Calu3 (cell line): ENCODE results near the gene FHIT. TPM values are rescaled to one million over a fixed set of nuclear protein-coding genes. Genes with fewer than 3 reads are reported as not detected.

Experiments used
- BruUV-seq: library from RNA; stranded (reverse); fragments of 400-500 nt; replicated peaks from 2 replicates; lab custom pipeline; 2021; lab: Mats Ljungman, UMichigan
- CTCF ChIA-PET: fragments of 300-600 bp; sonication (Branson Sonifier 250); formaldehyde crosslinking; loops from one replicate; lab custom pipeline; 2022; ENCODE audit warnings: antibody characterized with exemption; lab: Charles Lee
- DNase-seq: peaks from one replicate; pipeline ENCODE4 v3.0.0; 2022
- H3K27ac Mint-ChIP-seq: one replicate; pipeline ENCODE4 v1.8.0; 2022; ENCODE audit warnings: mixed read lengths; ENCODE audit not compliant: unreplicated experiment
- H3K27me3 Mint-ChIP-seq: one replicate; pipeline ENCODE4 v1.8.0; 2022; ENCODE audit warnings: mixed read lengths; ENCODE audit not compliant: unreplicated experiment
- H3K36me3 Mint-ChIP-seq: one replicate; pipeline ENCODE4 v1.8.0; 2022; ENCODE audit warnings: mild to moderate bottlenecking, moderate library complexity, mixed read lengths; ENCODE audit not compliant: insufficient read depth, unreplicated experiment
- H3K4me1 Mint-ChIP-seq: one replicate; pipeline ENCODE4 v1.8.0; 2022; ENCODE audit warnings: mild to moderate bottlenecking, low read depth, mixed read lengths; ENCODE audit not compliant: unreplicated experiment
- H3K4me3 Mint-ChIP-seq: one replicate; pipeline ENCODE4 v1.8.0; 2022; ENCODE audit warnings: mild to moderate bottlenecking, low read depth, moderate library complexity, mixed read lengths; ENCODE audit not compliant: unreplicated experiment
- H3K9me3 Mint-ChIP-seq: one replicate; pipeline ENCODE4 v1.8.0; 2022; ENCODE audit warnings: low read depth, mixed read lengths; ENCODE audit not compliant: unreplicated experiment
- CTCF ChIP-seq: fragments of 200-600 bp; IDR thresholded peaks from one replicate; pipeline ENCODE4 v1.8.0; 2022; ENCODE audit warnings: antibody characterized with exemption; ENCODE audit not compliant: unreplicated experiment
- intact Hi-C: fragments of 100-400 bp; cut with micrococcal nuclease; formaldehyde crosslinking; loops from one replicate; pipeline ENCODE4 v1.10.0; 2022; ENCODE audit not compliant: unreplicated experiment
- total RNA-seq: library from RNA; stranded (reverse); gene quantifications from 2 replicates; pipeline ENCODE4 v1.2.3, GENCODE V29; 2022

Gene FHIT
- total RNA-seq, 1 experiment from 2014 or later = 6.2 TPM

- no peak overlapping the region for H3K27ac Mint-ChIP-seq
- no TSS peak for BruUV-seq
- CTCF ChIA-PET = no interaction called here
- H3K27me3 Mint-ChIP-seq = no peaks in the 10 kb centered on the region
- H3K4me3 Mint-ChIP-seq = no peak overlapping the region
- no peak for DNase-seq
- H3K36me3 Mint-ChIP-seq = no peaks in the 10 kb centered on the region
- H3K4me1 Mint-ChIP-seq = no peaks in the 10 kb centered on the region
- intact Hi-C loops = no loop called here
- H3K9me3 Mint-ChIP-seq = peaks cover 5% of the 10 kb centered on the region
- no peak for TF ChIP-seq CTCF
These were observed 1461.0 kb downstream of the FHIT start for GRCh38 chr3:59790241-59790640.

- no peaks in the 10 kb centered on the region for H3K36me3 Mint-ChIP-seq
- peaks cover 8% of the 10 kb centered on the region for H3K9me3 Mint-ChIP-seq
- no TSS peak for BruUV-seq
- CTCF ChIA-PET = no interaction called here
- no peaks in the 10 kb centered on the region for H3K4me1 Mint-ChIP-seq
- DNase-seq = no peak
- no peak overlapping the region for H3K4me3 Mint-ChIP-seq
- H3K27ac Mint-ChIP-seq = no peak overlapping the region
- H3K27me3 Mint-ChIP-seq = no peaks in the 10 kb centered on the region
- no peak for TF ChIP-seq CTCF
- intact Hi-C loops = no loop called here
These were observed 1462.5 kb downstream of the FHIT start for GRCh38 chr3:59788801-59789200.

DNA sequence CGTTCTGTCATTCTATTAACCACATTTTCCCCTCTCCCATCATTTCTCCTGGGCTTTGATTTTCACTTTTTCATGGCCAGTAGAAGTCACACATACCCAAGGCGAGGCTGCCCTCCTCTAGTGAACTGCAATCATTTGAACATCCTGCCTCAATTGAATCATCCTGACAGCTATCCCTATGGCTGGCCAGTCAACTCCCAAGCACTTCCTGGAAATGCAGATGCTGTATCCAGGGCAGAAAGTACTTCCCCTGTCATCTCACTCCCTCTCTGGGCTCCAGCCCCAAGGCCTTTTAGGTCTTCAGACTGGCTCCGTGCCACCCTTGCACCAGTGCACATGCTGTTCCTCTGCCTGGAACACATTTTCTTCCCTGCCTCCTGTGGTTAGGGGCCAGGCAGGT, 1463.1 kb downstream of the FHIT start:
- no peak for DNase-seq
- intact Hi-C loops = no loop called here
- no TSS peak for BruUV-seq
- Mint-ChIP-seq H3K4me1 (no peaks in the 10 kb centered on the region), H3K4me3 (no peak overlapping the region), H3K27me3 (no peaks in the 10 kb centered on the region), H3K9me3 (peaks cover 8% of the 10 kb centered on the region), H3K27ac (no peak overlapping the region), H3K36me3 (no peaks in the 10 kb centered on the region)
- TF ChIP-seq CTCF = no peak
- CTCF ChIA-PET = no interaction called here

GRCh38 chr3:59786374-59786773, 1464.9 kb downstream of the FHIT start:
- BruUV-seq = no TSS peak
- no peak for DNase-seq
- no peaks in the 10 kb centered on the region for H3K27me3 Mint-ChIP-seq
- H3K36me3 Mint-ChIP-seq = no peaks in the 10 kb centered on the region
- no peak for TF ChIP-seq CTCF
- CTCF ChIA-PET = no interaction called here
- intact Hi-C loops = no loop called here
- no peak overlapping the region for H3K4me3 Mint-ChIP-seq
- no peaks in the 10 kb centered on the region for H3K4me1 Mint-ChIP-seq
- peaks cover 8% of the 10 kb centered on the region for H3K9me3 Mint-ChIP-seq
- H3K27ac Mint-ChIP-seq = no peak overlapping the region
